ENCODE data around the gene RFX3.

GRCh38 chr9:3478549-3478953 is 47.2 kb downstream of the RFX3 start:
- TF ChIP-seq CTCF (IDR thresholded peaks at IDR 0.05), result no peak
- no peak for TF ChIP-seq POLR2A (IDR thresholded peaks at IDR 0.05)

Data from lower leg skin (tissue), 3 donors.